Measurements from ENCODE around the gene KRTAP6-3. TPM values are rescaled to one million over a fixed set of nuclear protein-coding genes. Genes with fewer than 3 reads are reported as not detected.

The KRTAP6-3 gene
- total and polyA plus RNA-seq, 2 of the 8 experiments (the other 6 are each of a cell fraction or from before 2014, with no cell fraction given), result not detected

DNA sequence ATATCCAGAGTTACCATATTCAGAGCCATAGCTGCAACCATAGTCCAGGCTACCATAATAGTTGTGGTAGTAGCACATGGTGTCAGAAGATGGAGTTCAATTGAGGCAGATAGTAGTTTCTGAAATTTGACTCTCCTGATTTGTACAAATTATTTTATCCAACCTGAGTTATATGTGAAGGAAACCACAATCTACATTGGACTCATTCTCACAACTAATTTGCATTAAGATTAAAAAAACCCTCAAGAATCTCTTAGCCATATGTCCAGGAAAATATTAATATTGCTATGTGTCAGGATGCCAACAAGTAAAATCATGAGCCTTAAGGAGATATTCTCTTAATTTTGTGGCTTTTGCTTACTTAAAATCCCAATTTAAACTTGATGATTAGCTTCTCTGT is 1.9 kb upstream of the KRTAP6-3 start, which contains the start of gene KRTAP22-2:
KRTAP22-2 (minus strand) TSS at position 101 of the 400 bp plus-strand sequence.
- Histone ChIP-seq H3K23me2 (ENCODE audit: low read depth, low read length) (no peaks in the 10 kb centered on the region), H2BK5ac (ENCODE audit: low read depth, low read length) (no peak within 1 kb of the TSS), H3K79me1 (ENCODE audit: low read depth, low read length) (no peaks in the 10 kb centered on the region), H2BK12ac (ENCODE audit: low read depth, low read length) (no peak within 1 kb of the TSS), H3K56ac (replicated peaks; ENCODE audit: insufficient read length, low read depth, low read length) (no peak within 1 kb of the TSS), H4K5ac (ENCODE audit: insufficient read length, low read depth, low read length) (no peak within 1 kb of the TSS), H3K4me2 (ENCODE audit: insufficient read depth in 1 of 2, low read depth in 2 of 2, low read length in 2 of 2) (no peak within 1 kb of the TSS), H3K14ac (ENCODE audit: insufficient read length) (no peak within 1 kb of the TSS), H3K18ac (ENCODE audit: extremely low read depth, low read length) (no peak within 1 kb of the TSS), H2AK5ac (ENCODE audit: low read depth, low read length) (no peak within 1 kb of the TSS), H3K27me3 (replicated peaks in 1 of 4; ENCODE audit: control insufficient read depth in 3 of 4, extremely low read depth in 1 of 4, insufficient read depth in 3 of 4, low read length in 3 of 4) (no peaks in the 10 kb centered on the region), H4K8ac (ENCODE audit: extremely low read depth, insufficient read depth, low read length) (no peak within 1 kb of the TSS), H3K4me3 (ENCODE audit: extremely low read depth in 1 of 4, insufficient read depth in 2 of 4, low read depth in 3 of 4, low read length in 4 of 4) (no peak within 1 kb of the TSS), H3K27ac (ENCODE audit: low read depth, low read length) (no peak within 1 kb of the TSS), H3K9ac (replicated peaks in 1 of 4; ENCODE audit: extremely low read depth in 1 of 4, low read depth in 3 of 4, low read length in 3 of 4) (no peak within 1 kb of the TSS), H3K4me1 (replicated peaks in 1 of 4; ENCODE audit: control insufficient read depth in 3 of 4, insufficient read depth in 4 of 4, low read length in 3 of 4) (no peaks in the 10 kb centered on the region), H4K20me1 (replicated peaks in 1 of 2; ENCODE audit: control insufficient read depth in 1 of 2, insufficient read depth in 2 of 2, low read length in 2 of 2) (no peaks in the 10 kb centered on the region), H3K79me2 (ENCODE audit: control insufficient read depth in 1 of 2, insufficient read depth in 2 of 2, low read length in 2 of 2) (no peaks in the 10 kb centered on the region), H3K23ac (ENCODE audit: insufficient read length) (no peak within 1 kb of the TSS), H2BK15ac (ENCODE audit: low read length) (no peak within 1 kb of the TSS), H2AFZ (ENCODE audit: low read length) (no peak within 1 kb of the TSS), H4K91ac (replicated peaks; ENCODE audit: insufficient read length, low read length) (no peak within 1 kb of the TSS), H2BK20ac (ENCODE audit: low read length) (no peak within 1 kb of the TSS), H3K36me3 (ENCODE audit: control insufficient read depth in 2 of 4, insufficient read depth in 4 of 4, low read length in 3 of 4) (no peaks in the 10 kb centered on the region), H3K9me3 (ENCODE audit: insufficient read depth in 2 of 2, low read depth in 1 of 2, low read length in 1 of 2) (no peaks in the 10 kb centered on the region), H2BK120ac (replicated peaks; ENCODE audit: low read depth, low read length) (no peak within 1 kb of the TSS), H3K4ac (replicated peaks; ENCODE audit: insufficient read length, low read depth, low read length) (no peak within 1 kb of the TSS)
- no peak for TF ChIP-seq CREB1 (IDR thresholded peaks at IDR 0.05)
- no peak for TF ChIP-seq CHD1 (IDR thresholded peaks at IDR 0.05; ENCODE audit: low read depth, low read length)
- TF ChIP-seq KDM1A (IDR thresholded peaks at IDR 0.05; ENCODE audit: borderline replicate concordance, low read length), result no peak
- TF ChIP-seq POLR2AphosphoS5 (IDR thresholded peaks at IDR 0.05; ENCODE audit: low read depth, low read length), result no peak
- TF ChIP-seq SIN3A (conservative IDR thresholded peaks at IDR 0.05 in 1 of 2, IDR thresholded peaks at IDR 0.05 in 1 of 2; ENCODE audit: low read depth in 1 of 2, low read length in 2 of 2), result no peak
- no peak for TF ChIP-seq SUZ12 (IDR thresholded peaks at IDR 0.05; ENCODE audit: low read length)
- no peak for TF ChIP-seq RXRA (IDR thresholded peaks at IDR 0.05; ENCODE audit: insufficient read depth, low read depth, low read length)
- TF ChIP-seq NRF1 (IDR thresholded peaks at IDR 0.05; ENCODE audit: low read depth, low read length), result no peak
- no peak for TF ChIP-seq EP300 (IDR thresholded peaks at IDR 0.05; ENCODE audit: borderline replicate concordance in 1 of 2, low read depth in 2 of 2, low read length in 2 of 2)
- no peak for TF ChIP-seq YY1 (IDR thresholded peaks at IDR 0.05; ENCODE audit: low read depth, low read length)
- TF ChIP-seq JUND (IDR thresholded peaks at IDR 0.05; ENCODE audit: low read length), result no peak
- ChIA-PET CTCF (ENCODE audit: partially characterized antibody) (no interaction called here), POLR2A (ENCODE audit: partially characterized antibody) (no interaction called here)
- no peak for DNase-seq (ENCODE audit: low read depth in 1 of 2, low spot score in 2 of 2)
- no peak for FAIRE-seq

Data from H1 (cell line).